ENCODE measurements around the gene SLC39A11.

DNA sequence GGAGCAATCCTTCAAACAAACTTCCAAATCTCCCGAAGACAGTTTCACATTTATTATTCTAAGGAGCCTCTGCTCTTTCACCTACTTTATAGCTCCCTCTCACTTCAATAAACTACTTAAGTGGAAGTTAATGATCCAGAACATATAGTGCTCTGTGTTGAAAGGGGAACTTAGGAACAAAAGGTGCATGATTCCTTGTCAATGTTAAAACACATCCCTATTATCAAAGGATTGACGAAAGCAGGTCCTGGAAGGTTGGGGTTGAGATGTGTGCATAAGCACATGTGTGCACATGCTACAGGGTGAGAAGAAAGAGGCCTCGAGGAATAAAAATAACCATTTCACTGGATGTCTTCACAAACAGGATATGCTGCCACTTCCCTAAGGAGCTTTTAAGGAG, 170.3 kb downstream of the SLC39A11 start:
- TF ChIP-seq POLR2AphosphoS5 (IDR thresholded peaks at IDR 0.05; ENCODE audit: low read depth, low read length) (no peak), TAF1 (IDR thresholded peaks at IDR 0.05; ENCODE audit: low read depth, low read length) (no peak), POLR2A (IDR thresholded peaks at IDR 0.05; ENCODE audit: low read depth, low read length) (no peak), PAX5 (IDR thresholded peaks at IDR 0.05; ENCODE audit: insufficient read depth, low read length, severe bottlenecking) (no peak), POU2F2 (IDR thresholded peaks at IDR 0.05; ENCODE audit: low read depth, low read length) (no peak), SPI1 (IDR thresholded peaks at IDR 0.05; ENCODE audit: low read depth, low read length) (no peak)

Data from GM12891 (cell line).